ENCODE measurements around the gene PTPRA. TPM values are rescaled to one million over a fixed set of nuclear protein-coding genes. Genes with fewer than 3 reads are reported as not detected.

Gene PTPRA
- total RNA-seq, 2 donors from 2014 or later = 52.4 to 58.7 TPM

DNA sequence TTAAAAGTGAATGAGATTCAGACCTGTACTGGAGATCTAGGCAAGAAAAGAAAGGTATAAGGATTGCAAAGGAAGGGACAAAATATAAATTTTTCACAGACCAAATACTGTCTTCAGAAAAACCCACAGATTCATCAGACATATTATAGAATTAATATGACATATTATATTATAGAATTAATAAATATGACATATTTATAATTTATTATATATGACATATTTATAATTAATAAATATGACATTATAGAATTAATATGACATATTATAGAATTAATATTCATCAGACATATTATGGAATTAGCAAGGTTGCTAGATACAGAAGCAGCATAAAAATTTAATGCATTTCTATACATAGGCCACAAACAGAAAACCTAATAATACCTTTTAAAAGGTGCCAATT, 125.4 kb downstream of the PTPRA start:
- H3K4me1 Mint-ChIP-seq = no peaks in the 10 kb centered on the region
- Histone ChIP-seq H3K4me1 (ENCODE audit: control insufficient read depth, insufficient read depth, low read length) (no peaks in the 10 kb centered on the region), H3K9ac (ENCODE audit: extremely low read depth, low read length, poor library complexity, severe bottlenecking) (no peak overlapping the region), H3K4me3 (ENCODE audit: low read length) (no peak overlapping the region), H3K9me3 (ENCODE audit: control insufficient read depth, low read length) (no peaks in the 10 kb centered on the region), H3K36me3 (ENCODE audit: control insufficient read depth, insufficient read depth, low read length) (peaks cover 27% of the 10 kb centered on the region), H3K27me3 (ENCODE audit: control insufficient read depth, insufficient read depth, low read length, poor library complexity, severe bottlenecking) (no peaks in the 10 kb centered on the region), H3K27ac (ENCODE audit: low read depth, low read length) (no peak overlapping the region)
- DNase-seq = no peak
- no peak overlapping the region for H3K4me3 Mint-ChIP-seq
- H3K36me3 Mint-ChIP-seq (ENCODE audit: low read depth) = peaks cover 23% of the 10 kb centered on the region
- no peaks in the 10 kb centered on the region for H3K27me3 Mint-ChIP-seq (ENCODE audit: insufficient read depth)
- no peak for TF ChIP-seq CTCF (conservative IDR thresholded peaks at IDR 0.05)
- H3K9me3 Mint-ChIP-seq = no peaks in the 10 kb centered on the region
- no peak overlapping the region for H3K27ac Mint-ChIP-seq

- peak; percentile 79 for TF ChIP-seq CTCF (conservative IDR thresholded peaks at IDR 0.05)
- Mint-ChIP-seq H3K27me3 (ENCODE audit: insufficient read depth) (no peaks in the 10 kb centered on the region), H3K9me3 (no peaks in the 10 kb centered on the region), H3K36me3 (ENCODE audit: low read depth) (peaks cover 30% of the 10 kb centered on the region), H3K27ac (peak overlapping the region; percentile 14), H3K4me3 (no peak overlapping the region), H3K4me1 (no peaks in the 10 kb centered on the region)
- Histone ChIP-seq H3K27ac (ENCODE audit: low read depth, low read length) (no peak overlapping the region), H3K9ac (ENCODE audit: extremely low read depth, low read length, poor library complexity, severe bottlenecking) (no peak overlapping the region), H3K4me1 (ENCODE audit: control insufficient read depth, insufficient read depth, low read length) (no peaks in the 10 kb centered on the region), H3K36me3 (ENCODE audit: control insufficient read depth, insufficient read depth, low read length) (peaks cover 30% of the 10 kb centered on the region), H3K27me3 (ENCODE audit: control insufficient read depth, insufficient read depth, low read length, poor library complexity, severe bottlenecking) (no peaks in the 10 kb centered on the region), H3K9me3 (ENCODE audit: control insufficient read depth, low read length) (no peaks in the 10 kb centered on the region), H3K4me3 (ENCODE audit: low read length) (no peak overlapping the region)
- 73 to 80% methylated on average over 5 to 7 of the region's 7 CpGs for WGBS, 2 experiments (ENCODE audit: insufficient coverage in 1 of 2, insufficient read length in 1 of 2)
- DNase-seq = no peak
Observed at GRCh38 chr20:3000852-3001523, 127.7 kb downstream of the PTPRA start.

DNA sequence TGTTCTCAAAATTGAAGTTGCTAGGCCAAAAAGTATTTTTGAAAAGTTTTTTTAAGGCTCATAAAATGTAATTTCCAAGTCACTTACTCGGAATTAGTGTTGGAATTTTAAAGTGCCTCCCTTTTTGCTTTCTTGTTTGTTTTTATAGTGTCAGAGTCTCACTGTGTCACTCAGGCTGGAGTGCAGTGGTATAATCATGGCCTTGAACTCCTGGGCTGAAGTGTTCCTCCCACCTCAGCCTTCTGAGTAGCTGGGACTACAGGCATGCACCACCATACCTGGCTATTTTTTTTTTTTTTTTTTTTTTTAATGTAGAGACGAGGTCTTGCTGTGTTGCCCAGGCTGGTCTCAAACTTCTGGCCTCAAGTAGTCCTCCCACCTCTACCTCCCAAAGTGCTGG, 130.1 kb downstream of the PTPRA start:
- no peak for TF ChIP-seq CTCF (conservative IDR thresholded peaks at IDR 0.05)
- Mint-ChIP-seq H3K4me1 (no peaks in the 10 kb centered on the region), H3K36me3 (ENCODE audit: low read depth) (peaks cover 41% of the 10 kb centered on the region), H3K9me3 (no peaks in the 10 kb centered on the region), H3K27me3 (ENCODE audit: insufficient read depth) (no peaks in the 10 kb centered on the region), H3K27ac (no peak overlapping the region), H3K4me3 (no peak overlapping the region)
- Histone ChIP-seq H3K9ac (ENCODE audit: extremely low read depth, low read length, poor library complexity, severe bottlenecking) (no peak overlapping the region), H3K4me3 (ENCODE audit: low read length) (no peak overlapping the region), H3K4me1 (ENCODE audit: control insufficient read depth, insufficient read depth, low read length) (no peaks in the 10 kb centered on the region), H3K9me3 (ENCODE audit: control insufficient read depth, low read length) (no peaks in the 10 kb centered on the region), H3K36me3 (ENCODE audit: control insufficient read depth, insufficient read depth, low read length) (peaks cover 50% of the 10 kb centered on the region), H3K27me3 (ENCODE audit: control insufficient read depth, insufficient read depth, low read length, poor library complexity, severe bottlenecking) (no peaks in the 10 kb centered on the region), H3K27ac (ENCODE audit: low read depth, low read length) (no peak overlapping the region)
- DNase-seq = no peak
- 86 to 92% methylated on average over 1 of the region's 2 CpGs for WGBS, 2 experiments (ENCODE audit: insufficient coverage in 1 of 2, insufficient read length in 1 of 2)

Data from endodermal cell (in vitro differentiated cells).